ENCODE data around the gene SENP3. TPM values are rescaled to one million over a fixed set of nuclear protein-coding genes. Genes with fewer than 3 reads are reported as not detected.

SENP3 gene
- total and polyA plus RNA-seq, 8 donors: 14.7 to 33.1 (median 17.2) TPM

DNA sequence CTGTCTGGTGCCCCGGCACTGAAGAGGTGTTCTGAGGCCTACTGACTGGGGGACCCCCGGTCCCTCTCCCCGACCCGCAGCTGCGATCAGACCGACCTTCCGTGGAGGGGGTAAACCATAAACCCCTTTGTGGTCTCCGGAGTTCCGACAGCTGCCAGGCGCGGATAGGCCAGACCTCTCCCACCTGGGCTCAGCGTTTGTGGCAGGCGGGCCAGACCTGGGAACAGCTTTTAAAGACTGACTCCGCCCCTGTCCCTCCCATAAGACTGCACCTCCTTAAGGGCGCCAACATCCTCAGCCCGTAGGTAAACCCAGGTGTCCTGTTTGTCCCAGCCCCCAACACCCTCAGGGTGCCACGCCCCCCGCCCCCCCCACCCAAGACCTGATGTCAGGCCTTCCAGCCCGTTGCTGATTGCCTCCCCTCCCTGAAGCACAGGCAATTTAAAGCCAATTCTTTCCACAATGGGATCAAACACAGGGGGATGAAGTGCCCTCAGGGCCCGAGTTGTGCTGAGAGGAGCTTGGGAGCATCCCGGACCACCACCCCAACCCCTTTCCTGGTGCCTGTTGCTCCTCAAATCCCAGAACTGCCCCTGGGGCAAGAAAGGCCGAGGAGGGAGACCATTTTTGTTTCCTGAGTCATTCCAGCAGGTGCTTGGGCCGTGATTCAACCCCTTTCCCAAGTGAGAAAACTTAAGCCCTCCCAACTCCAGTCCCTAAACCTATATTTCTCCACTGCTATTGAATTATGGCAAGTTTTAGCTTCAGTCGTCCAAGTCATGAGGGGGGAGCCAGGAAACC lies 28.4 kb downstream of the SENP3 start, which contains the start of gene SOX15:
SOX15 (minus strand) TSS at position 204 of the 801 bp plus-strand sequence. CDS start 418 bp downstream, outside the sequence.
- DNase-seq (no peak), ATAC-seq (peak in 2 of 4 donors; percentile 9 to 11), FAIRE-seq (no peak)
- H3K9me3 ChIP-seq: no peaks in the 10 kb centered on the region
- TF ChIP-seq, protein P1, sequence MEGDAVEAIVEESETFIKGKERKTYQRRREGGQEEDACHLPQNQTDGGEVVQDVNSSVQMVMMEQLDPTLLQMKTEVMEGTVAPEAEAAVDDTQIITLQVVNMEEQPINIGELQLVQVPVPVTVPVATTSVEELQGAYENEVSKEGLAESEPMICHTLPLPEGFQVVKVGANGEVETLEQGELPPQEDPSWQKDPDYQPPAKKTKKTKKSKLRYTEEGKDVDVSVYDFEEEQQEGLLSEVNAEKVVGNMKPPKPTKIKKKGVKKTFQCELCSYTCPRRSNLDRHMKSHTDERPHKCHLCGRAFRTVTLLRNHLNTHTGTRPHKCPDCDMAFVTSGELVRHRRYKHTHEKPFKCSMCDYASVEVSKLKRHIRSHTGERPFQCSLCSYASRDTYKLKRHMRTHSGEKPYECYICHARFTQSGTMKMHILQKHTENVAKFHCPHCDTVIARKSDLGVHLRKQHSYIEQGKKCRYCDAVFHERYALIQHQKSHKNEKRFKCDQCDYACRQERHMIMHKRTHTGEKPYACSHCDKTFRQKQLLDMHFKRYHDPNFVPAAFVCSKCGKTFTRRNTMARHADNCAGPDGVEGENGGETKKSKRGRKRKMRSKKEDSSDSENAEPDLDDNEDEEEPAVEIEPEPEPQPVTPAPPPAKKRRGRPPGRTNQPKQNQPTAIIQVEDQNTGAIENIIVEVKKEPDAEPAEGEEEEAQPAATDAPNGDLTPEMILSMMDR (IDR thresholded peaks at IDR 0.05): no peak
- intact Hi-C loops (cut with DNase I): loop anchor here in 1 of 3 donors (10.0 kb wide), 1 partner anchor 235 kb away; the partner anchor contains the start of genes KCTD11 and TMEM95
- peaks cover 0 to 39% (median 11%) of the 10 kb centered on the region in 3 donors for H3K36me3 ChIP-seq
- H3K4me3 ChIP-seq: peak within 1 kb of the TSS in 2 of 4 donors; percentile 13 to 26
- no peak within 1 kb of the TSS for H3K27ac ChIP-seq
- peaks cover 0 to 3% (median 0%) of the 10 kb centered on the region in 3 donors for H3K4me1 ChIP-seq
- 66 to 68% methylated on average over 22 to 24 of the region's 24 CpGs for WGBS, 2 donors
- H3K27me3 ChIP-seq: no peaks in the 10 kb centered on the region

DNA sequence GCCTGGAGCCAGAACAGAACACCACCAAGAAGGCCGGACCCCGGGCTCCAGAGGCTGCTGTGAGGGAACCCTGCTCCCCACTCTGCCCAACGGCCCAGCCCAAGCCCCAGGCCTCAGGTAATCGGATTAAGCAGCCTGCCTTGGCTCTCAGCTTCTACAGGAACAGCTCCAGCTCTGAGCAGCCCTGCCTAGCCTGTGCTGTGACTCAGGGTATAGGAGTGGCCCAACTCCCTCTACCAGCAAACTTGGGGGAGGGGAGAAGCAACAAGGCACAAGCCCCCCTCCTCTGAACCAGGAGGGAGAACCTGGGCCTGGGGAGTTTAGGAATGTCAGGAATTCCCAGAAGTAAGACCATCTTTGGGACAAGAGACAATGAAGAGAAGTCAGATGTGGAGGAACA lies 29.0 kb downstream of the SENP3 start:
- peaks cover 0 to 46% (median 15%) of the 10 kb centered on the region in 3 donors for H3K36me3 ChIP-seq
- DNase-seq (no peak), FAIRE-seq (no peak), ATAC-seq (no peak)
- H3K4me1 ChIP-seq: peaks cover 0 to 3% (median 0%) of the 10 kb centered on the region in 3 donors
- intact Hi-C loops (cut with DNase I): no loop called here
- no peaks in the 10 kb centered on the region for H3K9me3 ChIP-seq
- H3K4me3 ChIP-seq: no peak overlapping the region
- no peaks in the 10 kb centered on the region for H3K27me3 ChIP-seq
- TF ChIP-seq, protein P1 (IDR thresholded peaks at IDR 0.05): no peak
- WGBS, 2 donors: 81 to 84% methylated on average over 4 of the region's 4 CpGs
- H3K27ac ChIP-seq: no peak overlapping the region

DNA sequence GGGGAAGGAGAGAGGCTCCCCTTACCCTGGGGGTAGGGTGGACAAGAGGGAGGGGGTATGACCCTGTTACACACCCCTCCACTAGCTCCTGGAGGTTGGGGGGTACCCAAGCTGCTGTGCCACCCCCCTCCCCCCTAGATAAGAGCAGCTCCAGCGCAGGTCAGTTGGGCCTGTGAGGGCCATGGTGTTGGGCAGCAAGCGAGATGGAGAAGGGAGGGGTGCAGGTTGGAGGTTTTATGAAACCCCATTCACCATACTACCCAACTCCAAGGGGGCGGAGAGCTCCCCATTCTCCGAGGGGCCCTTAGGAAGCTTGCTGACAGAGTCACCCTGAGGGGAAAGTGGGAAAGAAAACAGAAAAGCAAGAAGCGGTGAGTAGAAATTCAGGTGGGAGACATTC lies 29.9 kb downstream of the SENP3 start:
- Histone ChIP-seq H3K4me3 (no peak overlapping the region), H3K36me3 (peaks cover 0 to 54% (median 18%) of the 10 kb centered on the region in 3 donors), H3K27me3 (no peaks in the 10 kb centered on the region), H3K27ac (no peak overlapping the region), H3K9me3 (no peaks in the 10 kb centered on the region), H3K4me1 (peaks cover 0 to 3% (median 0%) of the 10 kb centered on the region in 3 donors)
- intact Hi-C loops (cut with DNase I): no loop called here
- no peak for FAIRE-seq
- no peak for DNase-seq
- TF ChIP-seq, protein P1 (IDR thresholded peaks at IDR 0.05): no peak
- 88 to 98% methylated on average over 5 of the region's 5 CpGs for WGBS, 2 donors
- ATAC-seq: no peak

DNA sequence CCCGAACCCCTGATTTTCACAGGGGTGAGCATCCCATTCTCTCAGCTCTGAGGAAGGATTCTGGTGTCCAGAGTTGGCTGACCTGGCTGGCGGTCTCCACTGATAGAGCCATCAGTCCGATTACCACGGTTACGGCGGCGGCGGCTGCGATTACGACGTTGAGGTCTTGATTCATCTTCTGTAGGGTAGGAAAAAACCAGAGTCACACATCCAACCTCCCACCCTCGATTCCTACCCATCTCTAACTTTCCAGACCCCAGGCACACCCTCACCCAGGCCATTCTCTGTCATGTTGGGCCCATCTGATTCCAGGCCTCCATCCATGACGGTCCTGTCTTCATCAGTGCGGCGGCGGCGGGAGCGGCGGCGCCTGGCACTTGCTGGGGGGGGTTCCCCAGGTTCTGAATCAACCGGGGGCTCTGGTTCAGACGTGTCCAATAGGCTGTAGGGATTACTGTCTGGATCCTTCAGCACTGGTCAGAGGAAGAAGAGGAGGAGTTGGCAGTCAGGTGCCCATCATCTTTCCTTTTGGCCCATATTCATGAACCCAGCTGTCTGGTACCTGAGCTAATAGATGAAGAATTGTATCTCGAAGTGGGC lies 30.8 kb downstream of the SENP3 start:
- H3K9me3 ChIP-seq: no peaks in the 10 kb centered on the region
- peaks cover 0 to 3% (median 0%) of the 10 kb centered on the region in 3 donors for H3K4me1 ChIP-seq
- no peak overlapping the region for H3K27ac ChIP-seq
- intact Hi-C loops (cut with DNase I): no loop called here
- H3K36me3 ChIP-seq: peaks cover 0 to 60% (median 21%) of the 10 kb centered on the region in 3 donors
- TF ChIP-seq, protein P1 (IDR thresholded peaks at IDR 0.05): no peak
- FAIRE-seq (no peak), DNase-seq (no peak), ATAC-seq (no peak)
- no peak overlapping the region for H3K4me3 ChIP-seq
- WGBS, 2 donors: 90 to 94% methylated on average over 23 of the region's 23 CpGs
- H3K27me3 ChIP-seq: no peaks in the 10 kb centered on the region

All from pancreas (tissue), 10 donors.